ENCODE data around the gene AP2S1.
"Not testable (repeated sequence)": the region's sequence is repeated elsewhere in the genome, so short reads cannot be mapped to it uniquely, and the experiment has no call there.

AP2S1 gene

DNA sequence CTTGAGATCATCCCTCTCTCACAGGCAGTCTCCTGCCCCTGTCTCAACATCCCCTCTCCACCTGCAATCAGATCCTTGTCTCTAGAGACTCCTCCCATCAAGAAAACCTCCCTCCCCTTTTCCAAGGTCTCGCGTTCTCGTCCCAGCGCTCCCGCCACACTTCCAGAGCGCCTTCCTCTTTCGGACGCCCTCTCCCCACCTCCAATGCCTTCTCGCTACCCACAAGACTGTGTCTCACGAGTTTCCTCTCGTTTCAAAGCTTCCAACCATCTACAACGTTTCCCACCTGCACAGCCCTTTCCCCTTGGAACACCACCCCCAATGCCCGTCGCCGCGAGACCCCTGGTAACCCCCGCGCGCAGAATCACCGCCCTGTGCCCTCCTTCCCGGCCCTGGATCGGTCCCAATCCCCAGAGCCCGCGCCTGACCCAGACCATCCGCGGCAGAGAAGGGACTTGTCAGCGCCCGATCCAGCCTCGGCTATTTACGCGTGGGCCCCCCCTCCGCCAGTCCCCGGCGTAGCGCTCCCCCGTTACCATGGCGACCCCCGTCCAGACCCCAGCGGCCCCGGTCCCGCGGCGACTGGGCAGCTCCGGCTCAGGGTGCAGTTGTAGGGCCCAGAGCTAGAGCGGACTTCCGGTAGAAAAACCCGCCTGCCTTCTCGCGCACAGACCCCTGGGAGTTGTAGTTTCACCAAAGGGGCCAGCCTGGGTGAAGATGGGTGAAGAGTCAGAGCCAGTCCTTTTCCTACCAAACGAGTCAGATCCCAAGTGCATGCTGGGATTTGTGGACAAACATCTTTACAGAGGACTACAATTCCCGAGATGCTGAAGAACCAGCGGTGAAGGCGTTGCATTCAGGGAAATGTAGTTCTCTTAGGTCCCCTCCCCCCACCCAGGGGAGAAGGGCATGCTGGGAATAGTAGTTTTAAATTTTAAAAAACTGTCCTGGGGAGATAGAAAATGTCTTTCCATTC lies at the start of gene AP2S1:
Gene AP2S1 (minus strand): TSS at position 619 of the 976 bp plus-strand sequence. CDS start 80 bp downstream, at position 539.
- DNase-seq (ENCODE audit: low read depth): peak; percentile 99

DNA sequence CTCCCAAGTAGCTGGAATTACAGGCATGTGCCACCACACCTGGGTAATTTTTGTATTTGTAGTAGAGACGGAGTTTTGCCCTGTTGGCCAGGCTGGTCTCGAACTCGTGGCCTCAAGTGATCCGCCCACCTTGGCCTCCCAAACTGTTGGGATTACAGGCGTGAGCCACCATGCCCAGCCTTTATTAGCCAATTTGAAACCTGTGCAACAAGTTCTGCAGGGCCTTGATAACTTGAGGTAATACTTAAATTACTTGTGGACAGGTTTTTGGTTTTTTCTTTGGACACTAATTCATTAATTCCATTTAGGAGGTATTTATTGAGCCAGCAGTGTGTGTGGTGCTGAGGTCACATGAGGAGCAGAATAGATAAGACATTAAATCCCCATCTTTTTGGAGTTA lies 49.7 kb upstream of the AP2S1 start:
- DNase-seq (ENCODE audit: low read depth): no peak

DNA sequence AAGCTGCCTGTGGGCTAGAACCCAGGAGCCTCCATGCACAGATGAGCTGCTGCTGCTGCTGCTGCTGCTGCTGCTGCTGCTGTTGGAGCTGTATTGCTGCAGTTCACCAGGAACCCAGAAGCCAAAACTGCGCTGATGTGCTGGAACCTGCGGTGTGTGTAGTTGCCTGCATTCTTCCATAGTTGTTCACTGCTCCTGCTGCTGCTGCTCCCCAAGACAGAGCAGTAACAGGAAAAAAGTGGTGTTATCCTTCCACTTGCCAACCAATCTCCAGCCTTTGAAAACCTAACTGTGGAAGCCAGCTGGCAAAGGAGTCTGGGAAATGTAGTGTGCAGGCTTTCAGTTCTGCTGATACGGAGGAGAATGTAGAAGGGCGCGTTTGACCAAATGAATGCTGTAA lies 48.1 kb upstream of the AP2S1 start:
- DNase-seq (ENCODE audit: low read depth): no peak

GRCh38 chr19:46896076-46896794 lies 45.6 kb upstream of the AP2S1 start:
- no peak for DNase-seq (ENCODE audit: low read depth)

DNA sequence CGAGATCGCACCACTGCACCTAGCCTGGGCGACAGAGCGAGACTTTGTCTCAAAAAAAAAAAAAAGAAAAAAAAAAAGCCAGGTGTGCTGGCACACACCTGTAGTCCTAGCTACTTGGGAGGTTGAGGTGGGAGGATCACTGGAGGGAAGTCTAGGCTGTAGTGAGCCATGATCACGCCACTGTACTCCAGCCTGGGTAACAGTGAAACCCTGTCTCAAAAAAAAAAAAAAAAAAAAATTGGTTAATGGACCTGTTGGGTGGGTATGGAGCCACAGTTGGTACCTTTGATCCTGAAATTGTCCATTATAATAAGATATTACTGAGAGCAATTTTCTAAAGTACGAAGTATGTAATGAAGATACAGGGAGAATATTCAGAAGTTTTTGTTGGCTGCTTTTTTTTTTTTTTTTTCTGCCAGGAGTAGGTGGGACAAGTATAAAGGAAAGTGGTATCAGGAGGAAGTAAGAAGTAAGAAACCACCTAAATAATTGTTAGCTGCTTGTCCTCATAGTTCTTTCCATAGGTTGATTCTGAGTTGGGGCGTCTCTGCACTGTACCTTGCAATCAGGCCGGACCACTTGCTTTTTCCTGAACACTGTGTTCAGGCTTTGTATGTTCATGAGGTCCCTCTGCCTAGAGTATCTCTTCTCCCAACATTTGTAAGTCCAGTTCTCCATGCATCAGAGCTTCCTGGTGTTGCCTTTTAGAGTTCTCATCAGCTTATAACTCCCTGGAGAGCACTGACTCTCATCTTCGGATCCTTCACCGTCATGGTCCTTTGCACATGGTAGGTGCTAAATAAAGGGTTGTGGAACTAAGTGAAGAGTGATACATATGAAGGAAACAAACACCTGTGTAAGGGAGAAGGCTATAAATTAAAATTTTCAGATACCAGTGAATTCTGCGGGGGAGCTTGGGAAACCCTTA lies 41.9 kb upstream of the AP2S1 start:
- no peak for DNase-seq (ENCODE audit: low read depth)

- DNase-seq (ENCODE audit: low read depth): peak; percentile 89
Observed at GRCh38 chr19:46890423-46891170, 40.0 kb upstream of the AP2S1 start.

GRCh38 chr19:46887240-46887782 lies 36.7 kb upstream of the AP2S1 start:
- no peak for DNase-seq (ENCODE audit: low read depth)

DNA sequence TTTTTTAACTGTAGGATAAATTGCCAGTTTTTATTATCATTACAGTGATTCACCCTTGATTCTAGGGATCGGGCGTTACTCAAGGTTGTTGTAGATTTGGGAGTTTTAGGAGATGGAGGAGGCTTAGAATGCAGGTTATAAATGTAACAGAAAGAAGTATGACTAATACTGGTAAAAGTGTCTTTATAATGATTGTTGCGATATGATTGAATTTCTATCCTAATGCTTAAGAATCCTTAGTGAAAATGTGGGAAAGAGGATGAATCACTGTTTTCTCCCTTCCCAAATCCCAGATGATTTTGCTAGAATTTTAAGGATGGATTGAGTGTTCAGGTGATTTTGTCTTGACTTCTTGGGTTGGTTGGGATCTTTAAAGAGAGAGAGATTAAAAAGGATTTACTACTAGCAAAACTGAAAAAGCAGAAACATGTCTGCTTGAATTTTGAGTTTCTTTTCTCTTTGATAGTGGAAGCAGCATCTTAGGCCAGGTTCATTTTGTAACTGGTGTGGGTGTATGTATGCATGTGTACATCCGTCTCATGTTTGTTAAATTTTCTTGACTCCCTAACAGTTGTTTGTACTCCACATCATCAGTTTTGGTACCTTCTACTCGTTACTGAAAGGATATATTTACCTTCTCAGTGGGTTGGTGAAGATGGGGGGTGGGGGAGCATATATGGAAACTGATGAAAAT lies 36.0 kb upstream of the AP2S1 start:
- no peak for DNase-seq (ENCODE audit: low read depth)

- DNase-seq (ENCODE audit: low read depth): no peak
Observed at GRCh38 chr19:46885411-46885810, 34.8 kb upstream of the AP2S1 start.

DNA sequence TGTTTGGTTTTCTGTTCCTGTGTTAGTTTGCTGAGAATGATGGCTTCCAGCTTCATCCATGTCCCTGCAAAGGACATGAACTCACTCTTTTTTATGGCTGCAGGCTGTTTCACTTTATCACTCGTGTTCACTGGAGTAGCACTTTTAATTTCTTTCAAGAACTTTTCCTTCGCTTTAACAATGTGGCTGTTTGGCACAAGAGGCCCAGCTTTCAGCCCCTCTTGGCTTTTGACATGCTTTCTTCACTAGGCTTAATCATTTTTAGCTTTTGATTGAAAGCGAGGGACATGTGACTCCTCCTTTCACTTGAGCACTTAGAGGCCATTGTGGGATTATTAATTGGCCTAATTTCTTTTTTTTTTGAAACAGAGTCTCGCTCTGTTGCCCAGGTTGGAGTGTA lies 32.1 kb upstream of the AP2S1 start:
- not testable (repeated sequence) for DNase-seq (ENCODE audit: low read depth)

DNA sequence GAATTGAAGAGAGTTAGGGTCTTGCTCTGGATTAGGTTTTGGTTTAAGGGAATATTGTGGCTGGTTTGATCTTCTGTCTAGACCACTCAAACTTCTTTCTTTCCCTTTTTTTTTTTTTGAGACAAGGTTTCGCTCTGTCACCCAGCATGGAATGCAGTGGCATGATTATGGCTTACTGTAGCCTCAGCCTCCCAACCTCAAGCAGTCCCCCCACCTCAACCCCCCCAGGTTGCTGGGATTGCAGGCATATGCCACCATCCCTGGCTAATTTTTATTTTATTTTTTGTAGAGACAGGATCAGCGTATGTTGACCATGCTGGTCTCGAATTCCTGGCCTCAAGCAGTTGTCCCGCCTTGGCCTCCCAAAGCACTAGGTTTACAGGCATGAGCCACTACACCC lies 31.4 kb upstream of the AP2S1 start:
- no peak for DNase-seq (ENCODE audit: low read depth)

- no peak for DNase-seq (ENCODE audit: low read depth)
Observed at GRCh38 chr19:46881092-46881491, 30.4 kb upstream of the AP2S1 start.

DNA sequence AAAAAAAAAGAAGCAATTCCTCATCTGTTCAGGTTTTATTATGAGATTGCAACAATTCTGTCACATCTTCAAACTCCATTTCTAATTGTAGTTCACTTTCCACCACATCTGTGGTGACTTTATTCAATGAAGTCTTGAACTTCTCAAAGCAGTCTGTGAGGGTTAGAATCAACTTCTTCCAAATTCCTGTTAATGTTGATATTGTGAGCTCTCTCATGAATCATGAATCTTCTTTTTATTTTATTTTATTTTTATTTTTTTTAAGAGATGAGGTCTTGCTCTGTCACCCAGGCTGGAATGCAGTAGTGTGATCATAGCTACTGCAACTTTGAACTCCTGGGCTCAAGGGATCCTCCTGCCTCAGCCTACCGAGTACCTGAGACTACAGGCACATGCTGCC lies 29.8 kb upstream of the AP2S1 start:
- DNase-seq (ENCODE audit: low read depth): no peak

DNA sequence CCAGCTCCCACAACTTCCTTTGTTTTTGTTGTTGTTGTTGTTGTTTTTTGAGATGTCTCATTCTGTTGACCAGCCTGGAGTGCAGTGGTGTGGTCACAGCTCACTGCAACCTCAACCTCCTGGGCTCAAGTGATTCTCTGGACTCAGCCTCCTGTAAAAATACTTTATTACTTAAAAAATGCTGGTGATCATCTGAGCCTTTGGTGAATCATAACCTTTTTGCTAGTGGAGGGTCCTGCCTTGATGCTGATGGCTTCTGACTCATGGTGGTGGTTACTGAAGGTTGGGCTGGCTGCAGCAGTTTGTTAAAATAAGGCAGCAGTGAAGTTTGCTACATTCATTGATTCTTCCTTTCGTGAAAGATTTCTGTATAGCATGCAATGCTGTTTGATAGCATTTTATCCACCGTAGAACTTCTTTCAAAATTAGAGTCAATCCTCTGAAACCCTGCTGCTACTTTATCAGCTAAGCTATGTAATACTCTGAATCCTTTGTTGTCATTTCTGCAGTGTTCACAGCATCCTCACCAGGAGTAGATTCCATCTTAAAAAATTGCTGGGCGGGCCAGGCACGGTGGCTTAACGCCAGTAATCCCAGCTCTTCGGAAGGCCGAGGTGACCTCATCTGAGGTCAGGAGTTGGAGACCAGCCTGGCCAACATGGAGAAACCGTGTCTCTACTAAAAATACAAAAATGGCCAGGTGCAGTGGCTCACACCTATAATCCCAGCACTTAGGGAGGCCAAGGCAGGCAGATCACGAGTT lies 28.1 kb upstream of the AP2S1 start:
- DNase-seq (ENCODE audit: low read depth): no peak

GRCh38 chr19:46875657-46876056 lies 25.0 kb upstream of the AP2S1 start:
- no peak for DNase-seq (ENCODE audit: low read depth)

DNA sequence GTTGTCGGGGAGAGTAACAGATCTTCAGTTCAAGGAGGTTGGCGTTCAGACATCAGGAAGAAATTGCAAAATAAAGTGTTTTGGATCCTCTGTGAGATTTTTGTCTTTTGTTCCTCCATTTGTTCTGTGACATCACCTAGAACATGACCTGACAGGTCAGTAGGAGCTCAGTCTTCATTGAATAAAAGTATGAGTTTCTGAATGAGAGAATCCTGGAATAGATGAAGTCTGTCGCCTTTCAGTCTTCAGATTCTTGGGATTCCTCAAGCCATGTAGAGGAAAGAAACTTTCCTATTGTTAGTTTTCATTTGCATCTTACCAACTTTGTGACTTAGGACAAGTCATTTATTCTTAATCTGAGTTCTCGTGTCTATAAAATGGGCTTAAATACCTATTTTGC lies 24.6 kb upstream of the AP2S1 start:
- DNase-seq (ENCODE audit: low read depth): no peak

DNA sequence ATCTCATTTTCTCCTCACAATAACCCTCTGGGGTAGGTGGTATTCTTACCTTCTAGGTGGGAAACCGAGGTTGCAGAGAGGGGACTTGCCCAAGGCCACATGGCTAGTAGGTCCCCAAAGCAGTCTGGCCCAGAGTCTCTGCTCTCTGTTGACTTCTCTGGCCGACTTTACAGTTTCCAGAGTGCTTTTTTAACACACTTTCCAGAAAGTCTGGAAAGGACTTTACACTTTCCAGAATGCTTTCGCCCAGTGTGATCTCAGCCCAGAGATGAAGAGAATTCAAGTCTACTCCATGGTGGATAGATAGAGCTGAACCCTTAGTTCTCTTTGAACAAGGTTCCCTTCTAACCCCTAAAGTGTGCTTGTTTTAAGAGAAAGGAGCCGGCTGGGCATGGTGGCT lies 22.3 kb upstream of the AP2S1 start:
- no peak for DNase-seq (ENCODE audit: low read depth)

DNA sequence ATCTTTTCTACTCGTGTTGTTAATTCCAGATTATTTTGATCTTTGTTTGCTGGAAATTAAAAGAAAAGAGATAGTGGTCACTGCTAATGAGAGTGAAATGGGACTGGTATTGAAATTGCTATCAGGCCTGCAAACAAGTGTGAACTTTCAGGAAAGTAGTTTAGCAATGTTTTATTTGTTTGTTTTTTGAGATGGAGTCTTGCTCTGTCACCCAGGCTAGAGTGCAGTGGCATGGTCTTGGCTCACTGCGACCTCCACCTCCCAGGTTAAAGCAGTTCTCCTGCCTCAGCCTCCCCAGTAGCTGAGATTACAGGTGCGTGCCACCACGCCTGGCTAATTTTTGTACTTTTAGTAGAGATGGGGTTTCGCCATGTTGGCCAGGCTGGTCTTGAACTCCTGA lies 20.5 kb upstream of the AP2S1 start:
- not testable (repeated sequence) for DNase-seq (ENCODE audit: low read depth)

- no peak for DNase-seq (ENCODE audit: low read depth)
Observed at GRCh38 chr19:46868025-46868802, 17.6 kb upstream of the AP2S1 start.
